ENCODE measurements around the gene FAM117B.
A peak's percentile ranks its signal among the peaks of the same experiment; 100 is the strongest.
"Not testable (repeated sequence)": the region's sequence is repeated elsewhere in the genome, so short reads cannot be mapped to it uniquely, and the experiment has no call there.

FAM117B gene

DNA sequence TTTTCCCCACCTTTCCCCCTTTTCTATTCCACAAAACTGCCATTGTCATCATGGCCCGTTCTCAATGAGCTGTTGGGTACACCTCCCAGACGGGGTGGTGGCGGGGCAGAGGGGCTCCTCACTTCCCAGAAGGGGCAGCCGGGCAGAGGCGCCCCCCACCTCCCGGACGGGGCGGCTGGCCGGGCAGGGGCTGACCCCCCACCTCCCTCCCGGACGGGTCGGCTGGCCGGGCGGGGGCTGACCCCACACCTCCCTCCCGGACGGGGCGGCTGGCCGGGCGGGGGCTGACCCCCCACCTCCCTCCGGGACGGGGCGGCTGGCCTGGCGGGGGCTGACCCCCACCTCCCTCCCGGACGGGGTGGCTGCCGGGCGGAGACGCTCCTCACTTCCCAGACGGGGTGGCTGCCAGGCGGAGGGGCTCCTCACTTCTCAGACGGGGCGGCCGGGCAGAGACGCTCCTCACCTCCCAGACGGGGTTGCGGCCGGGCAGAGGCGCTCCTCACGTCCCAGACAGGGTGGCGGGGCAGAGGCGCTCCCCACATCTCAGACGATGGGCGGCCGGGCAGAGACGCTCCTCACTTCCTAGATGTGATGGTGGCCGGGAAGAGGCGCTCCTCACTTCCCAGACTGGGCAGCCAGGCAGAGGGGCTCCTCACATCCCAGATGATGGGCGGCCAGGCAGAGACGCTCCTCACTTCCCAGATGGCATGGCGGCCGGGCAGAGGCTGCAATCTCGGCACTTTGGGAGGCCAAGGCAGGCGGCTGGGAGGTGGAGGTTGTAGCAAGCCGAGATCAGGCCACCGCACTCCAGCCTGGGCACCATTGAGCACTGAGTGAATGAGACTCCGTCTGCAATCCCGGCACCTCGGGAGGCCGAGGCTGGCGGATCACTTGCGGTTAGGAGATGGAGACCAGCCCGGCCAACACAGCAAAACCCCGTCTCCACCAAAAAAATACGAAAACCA is 80.5 kb downstream of the FAM117B start:
- not testable (repeated sequence) for H3K27me3 Mint-ChIP-seq, H3K4me3 Mint-ChIP-seq, H3K27ac Mint-ChIP-seq
- peaks cover 32% of the 10 kb centered on the region for H3K9me3 Mint-ChIP-seq
- H3K36me3 Mint-ChIP-seq: peaks cover 32% of the 10 kb centered on the region
- peaks cover 71% of the 10 kb centered on the region for H3K4me1 Mint-ChIP-seq

DNA sequence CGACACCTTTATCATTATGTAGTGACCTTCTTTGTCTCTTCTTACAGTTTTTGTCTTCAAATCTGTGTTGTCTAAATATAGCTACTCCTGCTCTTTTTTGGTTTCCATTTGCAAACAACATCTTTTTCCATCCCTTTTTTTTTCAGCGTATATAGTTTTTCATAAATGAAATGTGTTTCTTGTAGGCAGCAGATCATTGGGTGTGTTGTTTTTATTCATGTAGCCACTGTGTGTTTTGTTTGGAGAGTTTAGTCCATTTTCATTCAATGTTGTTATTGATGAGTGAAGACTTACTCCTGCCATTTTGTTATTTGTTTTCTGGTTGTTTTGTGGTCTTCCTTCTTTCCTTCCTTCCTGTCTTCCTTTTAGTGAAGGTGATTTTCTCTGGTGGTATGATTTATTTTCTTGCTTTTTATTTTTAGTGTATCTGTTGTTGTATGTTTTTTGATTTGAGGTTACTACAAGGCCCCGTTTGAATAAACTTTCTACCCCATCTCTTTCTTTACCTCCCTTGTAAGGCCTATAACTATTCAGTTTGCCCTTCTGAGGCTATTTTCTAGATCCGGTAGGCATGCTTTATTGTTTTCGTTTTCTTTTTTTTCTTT is 81.4 kb downstream of the FAM117B start:
- Mint-ChIP-seq H3K27ac (peak overlapping the region; percentile 14), H3K9me3 (peaks cover 32% of the 10 kb centered on the region), H3K4me1 (peaks cover 68% of the 10 kb centered on the region), H3K36me3 (peaks cover 31% of the 10 kb centered on the region), H3K27me3 (no peaks in the 10 kb centered on the region), H3K4me3 (no peak overlapping the region)

DNA sequence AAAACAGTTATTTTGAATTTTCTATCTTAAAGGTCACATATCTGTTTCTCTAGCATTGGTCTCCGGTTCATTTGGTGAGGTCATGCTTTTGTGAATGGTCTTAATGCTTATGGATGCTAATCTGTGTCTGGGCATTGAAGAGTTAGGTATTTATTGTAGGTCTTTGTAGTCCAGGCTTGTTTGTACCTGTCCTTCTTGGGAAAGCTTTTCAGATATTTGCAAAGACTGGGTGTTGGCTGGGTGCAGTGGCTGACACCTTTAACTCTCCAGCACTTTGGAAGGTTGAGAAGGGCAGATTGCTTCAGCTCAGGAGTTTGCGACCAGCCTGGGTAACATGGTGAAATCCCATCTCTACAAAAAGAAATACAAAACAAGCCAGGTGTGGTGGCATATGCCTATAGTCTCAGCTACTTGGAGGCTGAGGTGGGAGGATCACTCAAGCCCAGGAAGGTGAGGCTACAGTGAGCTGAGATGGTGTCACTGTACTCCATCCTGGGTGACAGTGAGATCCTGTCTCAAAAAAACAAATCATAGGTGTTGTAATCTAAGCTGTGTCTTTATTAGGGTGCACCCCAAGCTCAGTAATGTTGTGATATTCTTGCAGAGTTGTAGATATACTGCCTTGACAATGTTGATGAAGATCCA is 82.3 kb downstream of the FAM117B start:
- Mint-ChIP-seq H3K9me3 (peaks cover 26% of the 10 kb centered on the region), H3K27ac (peak overlapping the region; percentile 14), H3K4me3 (no peak overlapping the region), H3K27me3 (no peaks in the 10 kb centered on the region), H3K36me3 (peaks cover 24% of the 10 kb centered on the region), H3K4me1 (peaks cover 60% of the 10 kb centered on the region)

DNA sequence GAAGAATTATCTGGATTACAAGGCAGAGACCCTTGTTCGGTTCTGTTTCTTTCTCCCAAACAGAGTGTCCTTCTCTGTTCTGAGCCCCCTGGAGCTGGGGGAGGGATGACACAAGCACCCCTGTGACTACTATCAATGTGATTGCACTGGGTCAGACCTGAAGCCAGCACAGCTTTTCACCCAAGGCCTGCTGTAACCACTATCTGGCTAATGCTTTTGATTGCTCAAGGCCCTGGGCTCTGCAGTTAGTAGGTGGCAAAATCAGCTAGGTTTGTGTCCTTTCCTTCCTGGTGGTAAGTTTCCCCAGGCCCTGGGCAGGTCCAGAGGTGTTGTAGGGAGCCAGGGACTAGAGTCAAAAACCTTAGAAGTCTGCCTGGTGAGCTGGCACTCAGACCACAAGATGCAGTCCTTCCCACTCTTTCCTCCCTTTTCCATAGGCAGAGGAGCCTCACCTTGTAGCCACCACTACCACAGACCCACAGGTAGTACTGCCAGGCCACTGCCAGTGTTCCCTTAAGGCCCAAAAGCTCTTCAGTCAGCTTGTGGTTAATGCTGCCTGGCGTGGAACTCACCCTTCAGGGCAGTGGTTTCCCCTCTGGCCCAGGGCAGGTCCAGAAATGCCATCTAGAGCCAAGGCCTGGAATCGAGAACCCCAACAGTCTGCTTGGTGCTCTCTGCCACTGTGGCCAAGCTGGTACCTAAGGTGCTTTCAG is 83.0 kb downstream of the FAM117B start:
- Mint-ChIP-seq H3K9me3 (peaks cover 21% of the 10 kb centered on the region), H3K36me3 (peaks cover 22% of the 10 kb centered on the region), H3K27ac (peak overlapping the region; percentile 87), H3K4me1 (peaks cover 59% of the 10 kb centered on the region), H3K27me3 (no peaks in the 10 kb centered on the region), H3K4me3 (no peak overlapping the region)

GRCh38 chr2:202718614-202719013 is 83.8 kb downstream of the FAM117B start:
- Mint-ChIP-seq H3K27ac (peak overlapping the region; percentile 87), H3K4me1 (peaks cover 60% of the 10 kb centered on the region), H3K4me3 (no peak overlapping the region)

GRCh38 chr2:202720226-202720625 is 85.5 kb downstream of the FAM117B start:
- Mint-ChIP-seq H3K4me3 (no peak overlapping the region), H3K36me3 (peaks cover 16% of the 10 kb centered on the region), H3K27ac (no peak overlapping the region), H3K4me1 (peaks cover 65% of the 10 kb centered on the region), H3K27me3 (no peaks in the 10 kb centered on the region), H3K9me3 (peaks cover 12% of the 10 kb centered on the region)

More at GRCh38 chr2:202718614-202719013, 83.8 kb downstream of the FAM117B start:
- Mint-ChIP-seq H3K36me3 (peaks cover 14% of the 10 kb centered on the region), H3K9me3 (peaks cover 13% of the 10 kb centered on the region), H3K27me3 (no peaks in the 10 kb centered on the region)

- H3K4me1 Mint-ChIP-seq: peaks cover 62% of the 10 kb centered on the region
- no peaks in the 10 kb centered on the region for H3K27me3 Mint-ChIP-seq
These were observed 86.9 kb downstream of the FAM117B start for GRCh38 chr2:202721621-202722020.

DNA sequence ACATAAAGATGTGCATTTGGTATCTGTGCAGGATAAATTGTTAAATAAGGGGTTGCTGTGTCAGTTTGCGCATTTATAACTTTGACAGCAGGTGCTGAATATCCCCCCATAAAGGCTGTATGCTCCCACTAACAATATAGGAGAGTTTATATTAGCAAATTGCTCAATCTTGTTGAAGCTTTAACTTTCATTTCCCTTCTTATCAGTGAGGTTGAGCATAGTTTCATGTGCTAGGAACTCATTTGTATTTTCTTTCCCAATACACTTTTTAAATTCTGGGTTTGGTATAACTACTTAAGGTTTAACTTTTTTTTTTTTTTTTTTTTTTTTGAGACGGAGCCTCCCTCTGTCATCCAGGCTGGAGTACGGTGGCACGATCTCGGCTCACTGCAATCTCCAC is 89.0 kb downstream of the FAM117B start:
- Mint-ChIP-seq H3K36me3 (peaks cover 19% of the 10 kb centered on the region), H3K27me3 (no peaks in the 10 kb centered on the region), H3K9me3 (no peaks in the 10 kb centered on the region), H3K4me3 (no peak overlapping the region), H3K27ac (no peak overlapping the region), H3K4me1 (peaks cover 55% of the 10 kb centered on the region)

More at GRCh38 chr2:202721621-202722020, 86.9 kb downstream of the FAM117B start:
- Mint-ChIP-seq H3K9me3 (peaks cover 4% of the 10 kb centered on the region), H3K27ac (no peak overlapping the region), H3K36me3 (peaks cover 16% of the 10 kb centered on the region), H3K4me3 (no peak overlapping the region)

GRCh38 chr2:202726070-202726469 is 91.3 kb downstream of the FAM117B start:
- H3K27me3 Mint-ChIP-seq: no peaks in the 10 kb centered on the region
- H3K4me3 Mint-ChIP-seq: no peak overlapping the region
- peaks cover 3% of the 10 kb centered on the region for H3K9me3 Mint-ChIP-seq
- H3K4me1 Mint-ChIP-seq: peaks cover 39% of the 10 kb centered on the region
- peaks cover 30% of the 10 kb centered on the region for H3K36me3 Mint-ChIP-seq
- H3K27ac Mint-ChIP-seq: no peak overlapping the region

- peaks cover 36% of the 10 kb centered on the region for H3K4me1 Mint-ChIP-seq
- peaks cover 32% of the 10 kb centered on the region for H3K36me3 Mint-ChIP-seq
- peaks cover 4% of the 10 kb centered on the region for H3K9me3 Mint-ChIP-seq
- H3K4me3 Mint-ChIP-seq: no peak overlapping the region
- peak overlapping the region; percentile 23 for H3K27ac Mint-ChIP-seq
- H3K27me3 Mint-ChIP-seq: no peaks in the 10 kb centered on the region
These were observed 102.1 kb downstream of the FAM117B start for GRCh38 chr2:202736826-202737225.

DNA sequence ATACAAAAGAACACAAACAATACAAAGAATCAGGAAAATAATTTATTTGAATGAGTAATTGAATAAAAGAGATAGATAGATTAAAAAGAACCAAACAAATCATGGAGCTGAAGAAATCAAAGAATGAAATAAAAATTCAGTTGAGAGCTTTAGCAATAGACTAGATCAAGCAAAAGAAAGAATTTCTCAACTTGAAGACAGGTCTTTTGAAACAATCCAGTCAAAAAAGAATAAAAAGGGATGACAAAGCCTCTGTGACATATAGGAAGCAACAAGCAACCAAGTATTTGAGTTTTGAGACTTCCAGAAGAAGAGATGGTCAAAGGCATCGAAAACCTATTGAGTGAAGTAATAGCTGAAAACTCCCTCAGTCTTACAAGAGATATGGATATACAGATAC is 108.8 kb downstream of the FAM117B start:
- peaks cover 46% of the 10 kb centered on the region for H3K36me3 Mint-ChIP-seq
- H3K4me3 Mint-ChIP-seq: no peak overlapping the region
- peaks cover 28% of the 10 kb centered on the region for H3K9me3 Mint-ChIP-seq
- H3K4me1 Mint-ChIP-seq: peaks cover 44% of the 10 kb centered on the region
- H3K27ac Mint-ChIP-seq: peak overlapping the region; percentile 35
- no peaks in the 10 kb centered on the region for H3K27me3 Mint-ChIP-seq

- Mint-ChIP-seq H3K27me3 (no peaks in the 10 kb centered on the region), H3K4me3 (no peak overlapping the region), H3K27ac (peak overlapping the region; percentile 98), H3K4me1 (peaks cover 89% of the 10 kb centered on the region), H3K36me3 (peaks cover 31% of the 10 kb centered on the region), H3K9me3 (peaks cover 12% of the 10 kb centered on the region)
These were observed 114.7 kb downstream of the FAM117B start for GRCh38 chr2:202749477-202749876.

- peak overlapping the region; percentile 98 for H3K27ac Mint-ChIP-seq
These were observed 116.1 kb downstream of the FAM117B start for GRCh38 chr2:202750763-202751427.

DNA sequence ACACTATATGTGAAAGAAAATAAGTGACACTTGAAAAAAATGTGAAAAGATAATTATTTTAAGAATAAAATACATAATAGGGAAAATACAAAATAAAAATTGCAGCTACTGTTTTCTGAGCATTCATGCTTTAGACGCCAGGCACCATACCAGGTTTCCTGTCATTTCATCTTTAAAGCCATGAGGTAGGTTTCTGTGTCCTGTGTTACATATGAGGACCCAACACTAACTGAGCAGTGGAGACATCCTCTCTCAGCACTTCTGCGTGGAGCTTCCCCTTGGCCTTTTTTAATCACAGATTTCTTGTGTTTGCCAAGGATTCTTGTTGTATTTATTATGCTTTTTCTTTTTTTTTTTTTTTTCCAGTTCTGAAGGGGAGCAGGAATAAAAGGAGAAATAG is 117.3 kb downstream of the FAM117B start:
- Mint-ChIP-seq H3K4me3 (no peak overlapping the region), H3K4me1 (peaks cover 78% of the 10 kb centered on the region), H3K27ac (peak overlapping the region; percentile 88)

More at GRCh38 chr2:202750763-202751427, 116.1 kb downstream of the FAM117B start:
- Mint-ChIP-seq H3K4me3 (peak overlapping the region; percentile 79), H3K9me3 (peaks cover 3% of the 10 kb centered on the region), H3K36me3 (peaks cover 28% of the 10 kb centered on the region), H3K4me1 (peaks cover 90% of the 10 kb centered on the region), H3K27me3 (no peaks in the 10 kb centered on the region)

DNA sequence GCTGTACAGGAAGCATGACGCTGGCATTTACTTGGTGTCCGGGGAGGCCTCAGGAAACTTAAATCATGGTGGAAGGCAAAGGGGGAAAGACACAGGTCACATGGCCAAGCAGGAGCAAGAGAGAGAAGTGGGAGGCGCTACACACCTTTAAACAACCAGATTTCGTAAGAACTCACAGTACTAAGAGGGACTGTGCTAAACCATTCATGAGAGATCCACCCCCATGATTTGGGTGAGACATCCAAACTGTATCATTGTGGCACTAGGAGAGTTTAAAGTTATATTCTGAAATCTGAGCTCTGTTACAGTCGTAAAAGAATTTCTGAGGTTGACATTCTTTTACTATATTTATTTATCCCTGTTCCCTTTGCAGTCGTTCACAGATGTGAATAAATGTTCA is 120.2 kb downstream of the FAM117B start:
- H3K36me3 Mint-ChIP-seq: peaks cover 15% of the 10 kb centered on the region
- H3K9me3 Mint-ChIP-seq: no peaks in the 10 kb centered on the region
- H3K4me3 Mint-ChIP-seq: no peak overlapping the region
- H3K4me1 Mint-ChIP-seq: peaks cover 50% of the 10 kb centered on the region
- peak overlapping the region; percentile 78 for H3K27ac Mint-ChIP-seq
- no peaks in the 10 kb centered on the region for H3K27me3 Mint-ChIP-seq

More for the DNA sequence above, 117.3 kb downstream of the FAM117B start:
- Mint-ChIP-seq H3K27me3 (no peaks in the 10 kb centered on the region), H3K36me3 (peaks cover 22% of the 10 kb centered on the region), H3K9me3 (no peaks in the 10 kb centered on the region)

Data from activated naive CD4-positive, alpha-beta T cell treated with anti-CD3 and anti-CD28 coated beads, Interleukin-2, amount 50 U/mL, for 24 hours (primary cell).